Measurements from ENCODE around the gene KBTBD4. TPM values are rescaled to one million over a fixed set of nuclear protein-coding genes. Genes with fewer than 3 reads are reported as not detected.

Gene KBTBD4
- total RNA-seq, 5 donors from 2014 or later (not counting 1 experiment from before 2014, with no cell fraction given): 19.1 to 23.6 (median 21.6) TPM

DNA sequence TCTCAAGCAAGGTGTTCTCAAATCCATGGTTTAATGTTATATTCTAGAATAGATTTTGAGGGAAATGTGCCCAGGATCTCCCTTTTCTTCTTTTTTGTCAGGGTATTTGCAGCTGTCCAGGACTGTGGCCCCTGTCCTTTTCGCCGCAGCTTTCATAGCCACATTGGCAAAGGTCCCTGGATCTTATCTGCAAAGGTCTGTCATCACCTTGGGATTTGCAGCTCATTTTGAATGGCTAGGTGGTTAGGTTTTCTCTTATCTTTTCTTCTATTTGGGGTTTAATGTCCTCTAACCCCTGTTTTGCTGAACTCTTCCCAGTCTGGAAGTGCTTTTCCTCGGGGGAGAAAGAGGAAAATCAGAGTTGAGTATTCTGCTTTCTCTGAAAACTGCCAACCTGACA, 27.2 kb upstream of the KBTBD4 start:
- H3K27ac Mint-ChIP-seq: no peak overlapping the region
- peaks cover 9% of the 10 kb centered on the region for H3K36me3 Mint-ChIP-seq
- WGBS (ENCODE audit: insufficient coverage): 100% methylated on average over 2 of the region's 3 CpGs
- no peaks in the 10 kb centered on the region for H3K4me1 ChIP-seq (ENCODE audit: control insufficient read depth in 1 of 2, extremely low read depth in 1 of 2, insufficient read depth in 2 of 2, low read length in 2 of 2)
- ChIA-PET CTCF (no interaction called here), POLR2A (no interaction called here)
- no peaks in the 10 kb centered on the region for H3K4me1 Mint-ChIP-seq
- no peak overlapping the region for H3K4me3 ChIP-seq (ENCODE audit: control insufficient read depth in 1 of 2, extremely low read depth in 1 of 2, low read length in 1 of 2)
- H3K27me3 Mint-ChIP-seq: no peaks in the 10 kb centered on the region
- H3K36me3 ChIP-seq (ENCODE audit: control insufficient read depth in 2 of 2, extremely low read depth in 1 of 2, insufficient read depth in 1 of 2, low read length in 1 of 2): peaks cover under 1 to 5% of the 10 kb centered on the region in 2 donors
- ATAC-seq (replicated peaks in 1 of 4) (no peak), DNase-seq (no peak)
- H3K27me3 ChIP-seq (replicated peaks in 1 of 2; ENCODE audit: control insufficient read depth in 2 of 2, extremely low read depth in 1 of 2, insufficient read depth in 2 of 2, low read length in 1 of 2): peaks cover 0 to under 1% of the 10 kb centered on the region in 2 experiments
- no peaks in the 10 kb centered on the region for H3K9me3 ChIP-seq
- H3K4me3 Mint-ChIP-seq: no peak overlapping the region
- no peaks in the 10 kb centered on the region for H3K9me3 Mint-ChIP-seq
- no peak overlapping the region for H3K27ac ChIP-seq (ENCODE audit: low read length)

DNA sequence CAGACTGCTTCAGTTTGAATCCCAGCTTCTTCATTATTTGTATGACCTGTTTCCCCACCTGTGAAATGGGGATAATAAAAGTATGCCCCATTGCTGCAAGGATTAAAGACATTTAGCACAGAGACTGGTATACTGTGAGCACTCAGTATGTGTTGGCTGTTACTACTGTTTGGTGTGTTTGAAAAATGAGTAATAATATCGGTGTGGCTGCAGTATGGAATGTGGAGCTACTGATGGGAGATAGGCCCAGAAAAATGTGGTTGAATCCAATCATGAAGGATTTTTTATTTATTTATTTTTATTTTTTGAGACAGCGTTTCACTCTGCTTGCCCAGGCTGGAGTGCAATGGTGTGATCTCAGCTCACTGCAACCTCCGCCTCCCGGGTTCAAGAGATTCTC, 24.5 kb upstream of the KBTBD4 start:
- no peaks in the 10 kb centered on the region for H3K4me1 Mint-ChIP-seq
- Histone ChIP-seq H3K9me3 (no peaks in the 10 kb centered on the region), H3K4me3 (ENCODE audit: control insufficient read depth in 1 of 2, extremely low read depth in 1 of 2, low read length in 1 of 2) (no peak overlapping the region), H3K27me3 (replicated peaks in 1 of 2; ENCODE audit: control insufficient read depth in 2 of 2, extremely low read depth in 1 of 2, insufficient read depth in 2 of 2, low read length in 1 of 2) (peaks cover 0 to 4% of the 10 kb centered on the region in 2 experiments), H3K36me3 (ENCODE audit: control insufficient read depth in 2 of 2, extremely low read depth in 1 of 2, insufficient read depth in 1 of 2, low read length in 1 of 2) (peaks cover 0 to 5% of the 10 kb centered on the region in 2 donors), H3K27ac (ENCODE audit: low read length) (no peak overlapping the region), H3K4me1 (ENCODE audit: control insufficient read depth in 1 of 2, extremely low read depth in 1 of 2, insufficient read depth in 2 of 2, low read length in 2 of 2) (no peaks in the 10 kb centered on the region)
- no peak overlapping the region for H3K27ac Mint-ChIP-seq
- ChIA-PET CTCF (interaction anchor here in 1 of 2 donors (0.6 kb wide), 1 partner anchor 9 kb away, joined by 7 read pairs; no protein-coding TSS in a partner anchor), POLR2A (no interaction called here)
- H3K27me3 Mint-ChIP-seq: peaks cover 0 to 2% of the 10 kb centered on the region in 2 donors
- 100% methylated on average over 1 of the region's 4 CpGs for WGBS (ENCODE audit: insufficient coverage)
- no peaks in the 10 kb centered on the region for H3K9me3 Mint-ChIP-seq
- H3K4me3 Mint-ChIP-seq: no peak overlapping the region
- no peak for ATAC-seq (replicated peaks in 1 of 4)
- peaks cover 9% of the 10 kb centered on the region for H3K36me3 Mint-ChIP-seq
- no peak for DNase-seq

- Mint-ChIP-seq H3K27me3 (peaks cover 8 to 12% of the 10 kb centered on the region in 2 donors), H3K36me3 (no peaks in the 10 kb centered on the region), H3K9me3 (no peaks in the 10 kb centered on the region), H3K27ac (no peak overlapping the region), H3K4me1 (no peaks in the 10 kb centered on the region), H3K4me3 (no peak overlapping the region)
- H3K9me3 ChIP-seq: no peaks in the 10 kb centered on the region
- ATAC-seq (replicated peaks in 1 of 4) (no peak), DNase-seq (no peak)
- CTCF ChIA-PET: no interaction called here
- no peaks in the 10 kb centered on the region for H3K4me1 ChIP-seq (ENCODE audit: control insufficient read depth in 1 of 2, extremely low read depth in 1 of 2, insufficient read depth in 2 of 2, low read length in 2 of 2)
- H3K4me3 ChIP-seq (ENCODE audit: control insufficient read depth in 1 of 2, extremely low read depth in 1 of 2, low read length in 1 of 2): no peak overlapping the region
- POLR2A ChIA-PET: no interaction called here
- H3K27me3 ChIP-seq (replicated peaks in 1 of 2; ENCODE audit: control insufficient read depth in 2 of 2, extremely low read depth in 1 of 2, insufficient read depth in 2 of 2, low read length in 1 of 2): peaks cover 0 to 18% of the 10 kb centered on the region in 2 experiments
- H3K36me3 ChIP-seq (ENCODE audit: control insufficient read depth in 2 of 2, extremely low read depth in 1 of 2, insufficient read depth in 1 of 2, low read length in 1 of 2): no peaks in the 10 kb centered on the region
- 86% methylated on average over 4 of the region's 4 CpGs for WGBS (ENCODE audit: insufficient coverage)
- no peak overlapping the region for H3K27ac ChIP-seq (ENCODE audit: low read length)
Observed at GRCh38 chr11:47599902-47600301, 21.1 kb upstream of the KBTBD4 start.

GRCh38 chr11:47595967-47596366, 17.2 kb upstream of the KBTBD4 start:
- H3K9me3 ChIP-seq: no peaks in the 10 kb centered on the region
- H3K27ac Mint-ChIP-seq: no peak overlapping the region
- H3K4me1 Mint-ChIP-seq: peaks cover 0 to 10% (median 5%) of the 10 kb centered on the region in 3 donors
- H3K4me1 ChIP-seq (ENCODE audit: control insufficient read depth in 1 of 2, extremely low read depth in 1 of 2, insufficient read depth in 2 of 2, low read length in 2 of 2): peaks cover 0 to 15% of the 10 kb centered on the region in 2 experiments
- H3K36me3 ChIP-seq (ENCODE audit: control insufficient read depth in 2 of 2, extremely low read depth in 1 of 2, insufficient read depth in 1 of 2, low read length in 1 of 2): no peaks in the 10 kb centered on the region
- peaks cover 0 to 48% of the 10 kb centered on the region in 2 experiments for H3K27me3 ChIP-seq (replicated peaks in 1 of 2; ENCODE audit: control insufficient read depth in 2 of 2, extremely low read depth in 1 of 2, insufficient read depth in 2 of 2, low read length in 1 of 2)
- H3K4me3 ChIP-seq (ENCODE audit: control insufficient read depth in 1 of 2, extremely low read depth in 1 of 2, low read length in 1 of 2): no peak overlapping the region
- no peaks in the 10 kb centered on the region for H3K36me3 Mint-ChIP-seq
- CTCF ChIA-PET: interaction anchor here in 1 of 2 donors (0.6 kb wide), 1 partner anchor 68 kb away, joined by 4 read pairs; no protein-coding TSS in a partner anchor
- POLR2A ChIA-PET: no interaction called here
- no peak for ATAC-seq (replicated peaks in 1 of 4)
- no CpG with 5 or more reads among the region's 1 CpG for WGBS (ENCODE audit: insufficient coverage)
- H3K9me3 Mint-ChIP-seq: no peaks in the 10 kb centered on the region
- H3K4me3 Mint-ChIP-seq: no peak overlapping the region
- H3K27me3 Mint-ChIP-seq: peaks cover 23 to 36% of the 10 kb centered on the region in 2 donors
- H3K27ac ChIP-seq (ENCODE audit: low read length): no peak overlapping the region
- no peak for DNase-seq

DNA sequence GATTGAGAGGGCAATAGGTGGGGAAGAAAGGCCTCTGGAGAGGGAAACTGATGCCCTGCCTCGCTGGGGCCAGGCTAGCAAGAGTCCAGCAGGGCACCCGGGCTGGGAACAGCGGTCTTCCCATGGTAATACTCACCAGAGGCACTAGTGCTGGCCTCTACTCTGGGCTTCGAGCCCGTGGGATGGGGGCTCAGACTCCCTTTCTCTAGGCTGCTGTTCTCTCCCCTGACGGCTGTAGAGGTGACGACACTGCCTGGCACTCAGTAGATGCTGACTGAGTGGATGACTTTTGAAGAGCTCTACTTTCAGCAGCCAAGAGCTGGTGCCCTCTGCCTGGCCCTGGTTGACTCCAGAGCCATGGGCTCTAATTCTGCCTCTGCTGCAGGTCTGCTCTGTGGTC, 16.3 kb upstream of the KBTBD4 start:
- H3K27ac Mint-ChIP-seq: no peak overlapping the region
- H3K27me3 Mint-ChIP-seq: peaks cover 23 to 36% of the 10 kb centered on the region in 2 donors
- H3K36me3 ChIP-seq (ENCODE audit: control insufficient read depth in 2 of 2, extremely low read depth in 1 of 2, insufficient read depth in 1 of 2, low read length in 1 of 2): no peaks in the 10 kb centered on the region
- H3K4me3 Mint-ChIP-seq: no peak overlapping the region
- H3K27me3 ChIP-seq (replicated peaks in 1 of 2; ENCODE audit: control insufficient read depth in 2 of 2, extremely low read depth in 1 of 2, insufficient read depth in 2 of 2, low read length in 1 of 2): peaks cover 0 to 45% of the 10 kb centered on the region in 2 experiments
- peaks cover 0 to 10% (median 5%) of the 10 kb centered on the region in 3 donors for H3K4me1 Mint-ChIP-seq
- H3K4me3 ChIP-seq (ENCODE audit: control insufficient read depth in 1 of 2, extremely low read depth in 1 of 2, low read length in 1 of 2): no peak overlapping the region
- ChIA-PET CTCF (no interaction called here), POLR2A (no interaction called here)
- 94% methylated on average over 5 of the region's 7 CpGs for WGBS (ENCODE audit: insufficient coverage)
- no peaks in the 10 kb centered on the region for H3K9me3 ChIP-seq
- no peak for ATAC-seq (replicated peaks in 1 of 4)
- no peak overlapping the region for H3K27ac ChIP-seq (ENCODE audit: low read length)
- peaks cover 0 to 15% of the 10 kb centered on the region in 2 experiments for H3K4me1 ChIP-seq (ENCODE audit: control insufficient read depth in 1 of 2, extremely low read depth in 1 of 2, insufficient read depth in 2 of 2, low read length in 2 of 2)
- no peak for DNase-seq
- H3K9me3 Mint-ChIP-seq: no peaks in the 10 kb centered on the region
- no peaks in the 10 kb centered on the region for H3K36me3 Mint-ChIP-seq

GRCh38 chr11:47593934-47594855, 15.4 kb upstream of the KBTBD4 start, which contains the start of gene C1QTNF4:
Gene C1QTNF4 (minus strand): TSS chr11:47594411. CDS start chr11:47590810, 3,601 bp downstream.
- Mint-ChIP-seq H3K27me3 (peaks cover 23 to 36% of the 10 kb centered on the region in 2 donors), H3K4me1 (peaks cover 0 to 10% (median 5%) of the 10 kb centered on the region in 3 donors), H3K9me3 (no peaks in the 10 kb centered on the region), H3K27ac (no peak within 1 kb of the TSS), H3K4me3 (peak within 1 kb of the TSS in 1 of 3 donors; percentile 35), H3K36me3 (no peaks in the 10 kb centered on the region)
- 6% methylated on average over 45 of the region's 48 CpGs for WGBS (ENCODE audit: insufficient coverage)
- Histone ChIP-seq H3K27me3 (replicated peaks in 1 of 2; ENCODE audit: control insufficient read depth in 2 of 2, extremely low read depth in 1 of 2, insufficient read depth in 2 of 2, low read length in 1 of 2) (peaks cover 0 to 45% of the 10 kb centered on the region in 2 experiments), H3K27ac (ENCODE audit: low read length) (no peak within 1 kb of the TSS), H3K36me3 (ENCODE audit: control insufficient read depth in 2 of 2, extremely low read depth in 1 of 2, insufficient read depth in 1 of 2, low read length in 1 of 2) (no peaks in the 10 kb centered on the region), H3K4me3 (ENCODE audit: control insufficient read depth in 1 of 2, extremely low read depth in 1 of 2, low read length in 1 of 2) (no peak within 1 kb of the TSS), H3K9me3 (no peaks in the 10 kb centered on the region), H3K4me1 (ENCODE audit: control insufficient read depth in 1 of 2, extremely low read depth in 1 of 2, insufficient read depth in 2 of 2, low read length in 2 of 2) (peaks cover 0 to 15% of the 10 kb centered on the region in 2 experiments)
- CTCF ChIA-PET: no interaction called here
- no peak for DNase-seq
- POLR2A ChIA-PET: no interaction called here
- no peak for ATAC-seq (replicated peaks in 1 of 4)
